Measurements from ENCODE around the gene MTUS2.
"Not testable (repeated sequence)": the region's sequence is repeated elsewhere in the genome, so short reads cannot be mapped to it uniquely, and the experiment has no call there.

Gene MTUS2

GRCh38 chr13:29196409-29197074, 376.4 kb downstream of the MTUS2 start:
- no peak for TF ChIP-seq CTCF (IDR thresholded peaks at IDR 0.05)
- Histone ChIP-seq H3K9me3 (peaks cover 0 to 9% (median 9%) of the 10 kb centered on the region in 3 donors), H3K27me3 (no peaks in the 10 kb centered on the region), H3K4me3 (no peak overlapping the region), H3K4me1 (no peaks in the 10 kb centered on the region), H3K27ac (no peak overlapping the region), H3K36me3 (no peaks in the 10 kb centered on the region)
- intact Hi-C loops (cut with DNase I; ENCODE audit: low total_unique reads), result no loop called here
- DNase-seq, result no peak

GRCh38 chr13:29202753-29203152, 382.6 kb downstream of the MTUS2 start:
- H3K9me3 ChIP-seq; intact Hi-C loops (cut with DNase I; ENCODE audit: low total_unique reads): not testable (repeated sequence)

GRCh38 chr13:29204651-29205050, 384.5 kb downstream of the MTUS2 start:
- no peaks in the 10 kb centered on the region for H3K9me3 ChIP-seq
- no peaks in the 10 kb centered on the region for H3K4me1 ChIP-seq
- intact Hi-C loops (cut with DNase I; ENCODE audit: low total_unique reads), result no loop called here
- no peaks in the 10 kb centered on the region for H3K27me3 ChIP-seq
- DNase-seq, result no peak
- H3K4me3 ChIP-seq, result no peak overlapping the region
- no peak overlapping the region for H3K27ac ChIP-seq
- no peaks in the 10 kb centered on the region for H3K36me3 ChIP-seq
- TF ChIP-seq CTCF (IDR thresholded peaks at IDR 0.05), result no peak

More at GRCh38 chr13:29202753-29203152, 382.6 kb downstream of the MTUS2 start:
- not testable (repeated sequence) for H3K4me1 ChIP-seq, H3K36me3 ChIP-seq, H3K27ac ChIP-seq, DNase-seq, H3K27me3 ChIP-seq, H3K4me3 ChIP-seq

GRCh38 chr13:29210676-29211075, 390.5 kb downstream of the MTUS2 start:
- intact Hi-C loops (cut with DNase I; ENCODE audit: low total_unique reads), result no loop called here

GRCh38 chr13:29211162-29211561, 391.0 kb downstream of the MTUS2 start:
- H3K4me1 ChIP-seq; H3K27me3 ChIP-seq; DNase-seq; intact Hi-C loops (cut with DNase I; ENCODE audit: low total_unique reads); H3K4me3 ChIP-seq; H3K27ac ChIP-seq; H3K36me3 ChIP-seq; H3K9me3 ChIP-seq: not testable (repeated sequence)

More at GRCh38 chr13:29210676-29211075, 390.5 kb downstream of the MTUS2 start:
- H3K4me1 ChIP-seq, result no peaks in the 10 kb centered on the region
- H3K36me3 ChIP-seq, result no peaks in the 10 kb centered on the region
- no peaks in the 10 kb centered on the region for H3K9me3 ChIP-seq
- no peak for DNase-seq
- no peak overlapping the region for H3K4me3 ChIP-seq
- H3K27me3 ChIP-seq, result no peaks in the 10 kb centered on the region
- H3K27ac ChIP-seq, result no peak overlapping the region
- no peak for TF ChIP-seq CTCF (IDR thresholded peaks at IDR 0.05)

GRCh38 chr13:29222458-29222857, 402.3 kb downstream of the MTUS2 start:
- Histone ChIP-seq H3K4me1 (peaks cover 0 to 4% (median 0%) of the 10 kb centered on the region in 4 donors), H3K4me3 (no peak overlapping the region), H3K9me3 (peaks cover 0 to 6% (median 0%) of the 10 kb centered on the region in 3 donors), H3K27ac (no peak overlapping the region), H3K27me3 (no peaks in the 10 kb centered on the region), H3K36me3 (no peaks in the 10 kb centered on the region)
- intact Hi-C loops (cut with DNase I; ENCODE audit: low total_unique reads), result no loop called here
- no peak for DNase-seq
- no peak for TF ChIP-seq CTCF (IDR thresholded peaks at IDR 0.05)

GRCh38 chr13:29224206-29224605, 404.1 kb downstream of the MTUS2 start:
- intact Hi-C loops (cut with DNase I; ENCODE audit: low total_unique reads), result no loop called here

More at GRCh38 chr13:29224206-29224605, 404.1 kb downstream of the MTUS2 start:
- Histone ChIP-seq H3K4me1 (peaks cover 0 to 5% (median 0%) of the 10 kb centered on the region in 4 donors), H3K36me3 (no peaks in the 10 kb centered on the region), H3K27ac (no peak overlapping the region), H3K4me3 (no peak overlapping the region), H3K27me3 (no peaks in the 10 kb centered on the region), H3K9me3 (peaks cover 0 to 6% (median 0%) of the 10 kb centered on the region in 3 donors)
- DNase-seq, result no peak
- no peak for TF ChIP-seq CTCF (IDR thresholded peaks at IDR 0.05)

Measured in tibial artery (tissue), 4 donors.